GM10266 (cell line): Measurements from ENCODE around the gene ZBTB21.

Source experiments
- DNase-seq: peaks from one replicate; pipeline ENCODE4 v3.0.0; 2012; ENCODE audit errors: extremely low spot score
- TF ChIP-seq, protein P1 (sequence below): IDR thresholded peaks from 2 replicates; pipeline ENCODE4 v1.5.1; 2012; ENCODE audit warnings: mild to moderate bottlenecking, low read depth; ENCODE audit not compliant: control insufficient read depth, insufficient read depth; ENCODE audit errors: missing control alignments

Gene ZBTB21

DNA sequence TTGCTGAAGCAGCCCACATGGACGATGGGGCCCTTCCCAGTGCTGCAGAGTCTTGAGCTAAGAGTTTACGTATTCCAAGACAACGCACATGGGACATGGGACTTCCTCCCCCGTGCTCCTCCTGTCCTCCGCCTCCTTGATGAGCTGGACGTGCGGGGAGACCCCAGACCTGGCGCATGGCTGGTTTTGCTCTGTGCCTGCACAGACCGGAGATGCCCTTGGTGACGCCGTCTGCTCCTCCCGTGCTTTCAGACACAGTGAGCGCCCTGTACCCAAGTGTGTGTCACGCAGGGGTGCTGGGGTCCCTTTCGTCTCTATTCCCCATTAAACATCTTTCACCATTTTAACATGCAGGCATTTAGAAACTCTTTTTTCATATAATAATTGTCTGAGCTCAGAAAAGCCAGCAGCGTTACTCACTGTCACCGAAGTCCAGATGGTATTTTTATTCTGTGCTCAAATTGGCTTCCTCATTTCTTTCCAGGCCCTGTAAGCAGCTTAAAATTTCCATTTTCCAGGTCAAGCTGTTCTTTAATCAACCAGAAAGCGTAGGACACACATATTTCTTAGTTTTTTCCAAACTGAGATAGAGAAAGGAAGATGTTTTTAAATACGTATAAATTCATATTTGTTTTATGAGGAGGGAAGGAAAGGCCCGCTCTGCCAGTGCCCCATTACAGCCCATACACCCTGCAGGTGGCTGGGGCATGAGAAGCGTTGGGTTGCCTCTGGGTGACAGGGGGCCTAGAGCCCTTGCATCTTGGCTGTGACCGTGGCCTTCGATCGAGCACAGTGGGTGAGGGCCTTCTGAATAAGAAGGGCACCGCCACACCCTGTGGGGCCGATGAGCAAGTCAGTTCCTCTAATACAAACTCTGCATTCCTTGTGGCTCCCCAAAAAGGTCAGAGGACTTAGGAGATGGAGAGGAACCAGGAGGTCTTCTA, 17.9 kb upstream of the ZBTB21 start:
- TF ChIP-seq, protein P1, sequence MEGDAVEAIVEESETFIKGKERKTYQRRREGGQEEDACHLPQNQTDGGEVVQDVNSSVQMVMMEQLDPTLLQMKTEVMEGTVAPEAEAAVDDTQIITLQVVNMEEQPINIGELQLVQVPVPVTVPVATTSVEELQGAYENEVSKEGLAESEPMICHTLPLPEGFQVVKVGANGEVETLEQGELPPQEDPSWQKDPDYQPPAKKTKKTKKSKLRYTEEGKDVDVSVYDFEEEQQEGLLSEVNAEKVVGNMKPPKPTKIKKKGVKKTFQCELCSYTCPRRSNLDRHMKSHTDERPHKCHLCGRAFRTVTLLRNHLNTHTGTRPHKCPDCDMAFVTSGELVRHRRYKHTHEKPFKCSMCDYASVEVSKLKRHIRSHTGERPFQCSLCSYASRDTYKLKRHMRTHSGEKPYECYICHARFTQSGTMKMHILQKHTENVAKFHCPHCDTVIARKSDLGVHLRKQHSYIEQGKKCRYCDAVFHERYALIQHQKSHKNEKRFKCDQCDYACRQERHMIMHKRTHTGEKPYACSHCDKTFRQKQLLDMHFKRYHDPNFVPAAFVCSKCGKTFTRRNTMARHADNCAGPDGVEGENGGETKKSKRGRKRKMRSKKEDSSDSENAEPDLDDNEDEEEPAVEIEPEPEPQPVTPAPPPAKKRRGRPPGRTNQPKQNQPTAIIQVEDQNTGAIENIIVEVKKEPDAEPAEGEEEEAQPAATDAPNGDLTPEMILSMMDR, result no peak
- DNase-seq, result no peak

GRCh38 chr21:42027085-42027821, 17.1 kb upstream of the ZBTB21 start:
- DNase-seq, result no peak
- TF ChIP-seq, protein P1, result no peak

GRCh38 chr21:42026082-42026435, 15.9 kb upstream of the ZBTB21 start:
- TF ChIP-seq, protein P1, result no peak

DNA sequence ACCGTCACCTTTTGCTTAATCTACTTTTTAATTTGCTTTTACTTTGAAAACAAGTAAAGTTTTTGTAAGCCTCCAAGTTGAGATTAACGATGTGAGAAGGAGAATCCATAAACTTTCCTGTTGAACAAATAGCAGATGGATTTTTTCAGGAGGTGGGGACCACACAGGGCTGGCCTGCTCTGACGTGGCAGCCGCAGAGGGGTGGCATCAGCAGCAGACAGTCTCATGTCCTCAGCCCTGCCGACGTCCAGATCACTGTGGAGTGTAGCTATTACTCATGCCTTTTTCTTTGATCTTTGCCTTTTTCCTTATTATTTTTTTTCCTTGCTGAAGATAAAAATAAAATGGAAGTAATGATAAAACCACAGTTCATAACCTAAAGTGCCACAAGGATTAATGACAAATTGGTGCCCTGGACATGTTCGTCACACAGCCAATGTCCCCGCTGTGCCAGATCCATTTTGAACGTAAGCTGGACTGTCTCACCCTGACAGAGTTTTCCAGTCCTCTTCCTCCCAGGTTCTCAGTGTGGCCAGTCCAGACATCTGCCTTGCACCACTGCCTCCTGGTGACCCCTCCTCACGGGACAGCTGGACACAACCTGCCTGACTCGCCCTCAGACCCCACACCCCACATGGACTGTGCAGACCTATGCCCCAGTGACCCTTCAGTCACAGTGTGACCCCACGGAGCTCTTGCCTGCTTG, 15.4 kb upstream of the ZBTB21 start:
- DNase-seq, result no peak

More at GRCh38 chr21:42026082-42026435, 15.9 kb upstream of the ZBTB21 start:
- no peak for DNase-seq

DNA sequence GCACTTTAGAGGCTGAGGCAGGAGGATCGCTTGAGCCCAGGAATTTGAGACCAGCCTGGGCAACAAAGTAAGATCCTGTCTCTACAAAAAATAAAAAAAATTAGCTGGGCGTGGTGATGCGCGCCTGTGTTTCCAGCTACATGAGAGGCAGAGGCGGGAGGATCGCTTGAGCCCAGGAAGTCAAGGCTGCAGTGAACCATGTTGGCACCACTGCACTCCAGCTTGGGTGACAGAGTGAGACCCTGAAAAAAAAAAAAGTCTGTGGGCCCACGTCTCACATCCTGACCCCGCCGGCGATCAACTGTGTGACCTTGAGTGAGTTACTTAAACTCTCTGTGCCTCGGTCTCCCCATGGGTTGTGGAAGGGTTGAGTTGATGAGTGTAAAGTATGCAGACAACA, 12.7 kb upstream of the ZBTB21 start:
- DNase-seq, result no peak
- TF ChIP-seq, protein P1, result no peak

More for the DNA sequence above, 15.4 kb upstream of the ZBTB21 start:
- TF ChIP-seq, protein P1, result no peak

GRCh38 chr21:42022091-42022430, 11.9 kb upstream of the ZBTB21 start:
- DNase-seq, result no peak
- TF ChIP-seq, protein P1, result no peak
